Peyer's patch (tissue), 4 donors: Measurements from ENCODE around the gene TBC1D22B. TPM values are rescaled to one million over a fixed set of nuclear protein-coding genes. Genes with fewer than 3 reads are reported as not detected.

ENCODE experiments used
- DNase-seq, 3 donors: peaks; one replicate each; pipeline ENCODE4 v3.0.0-alpha.2; 2017 to 2019
- H3K27ac ChIP-seq, 4 donors: fragments of 200-600 bp; sonication (generic); one replicate each; pipeline ENCODE4 v1.5.1; 2016 to 2019
- H3K27me3 ChIP-seq, 2 donors: fragments of 200-600 bp; sonication (generic); one replicate each; pipeline ENCODE4 v1.5.1; 2019
- H3K36me3 ChIP-seq, 3 donors: fragments of 200-600 bp; sonication (generic); one replicate each; pipeline ENCODE4 v1.5.1; 2016 to 2019
- H3K4me1 ChIP-seq, 4 donors: fragments of 200-600 bp; sonication (generic); one replicate each; pipeline ENCODE4 v1.5.1; 2016 to 2019
- H3K4me3 ChIP-seq, 4 donors: fragments of 200-600 bp; sonication (generic); 1 replicate in 3 of 4; 2 replicates in 1 of 4; pipeline ENCODE4 v1.5.1; 2016 to 2019; ENCODE audit warnings: mild to moderate bottlenecking in 1 of 4
- H3K9me3 ChIP-seq, 4 donors: fragments of 200-600 bp; sonication (generic); one replicate each; pipeline ENCODE4 v1.5.1; 2016 to 2019; ENCODE audit warnings: mild to moderate bottlenecking in 1 of 4
- CTCF ChIP-seq, 6 experiments: fragments of 450-650 bp in 4 of 6; fragments of 200-600 bp in 2 of 6; sonication (generic) in 1 of 6; IDR thresholded peaks; one replicate each; pipeline ENCODE4 v1.5.1; 2017 to 2019; ENCODE audit warnings: antibody characterized with exemption in 6 of 6, mild to moderate bottlenecking in 3 of 6, moderate library complexity in 1 of 6
- POLR2A ChIP-seq, 2 donors: fragments of 450-650 bp; IDR thresholded peaks; one replicate each; pipeline ENCODE4 v1.5.1; 2017; ENCODE audit warnings: antibody characterized with exemption in 2 of 2, mild to moderate bottlenecking in 2 of 2, moderate library complexity in 2 of 2
- total RNA-seq, 4 donors: library from RNA; depleted of rRNA; stranded (reverse); fragments of >200 nt; gene quantifications; one replicate each; pipeline ENCODE4 v1.1.0, GENCODE V29; 2016

Gene TBC1D22B
- total RNA-seq, 4 donors from 2014 or later, result 12.4 to 23.3 (median 19.0) TPM

GRCh38 chr6:37368961-37369320 is 111.4 kb downstream of the TBC1D22B start:
- peaks cover 0 to 37% (median 0%) of the 10 kb centered on the region in 3 donors for H3K36me3 ChIP-seq
- H3K27me3 ChIP-seq, result no peaks in the 10 kb centered on the region
- no peak for DNase-seq
- H3K4me3 ChIP-seq, result no peak overlapping the region
- no peaks in the 10 kb centered on the region for H3K9me3 ChIP-seq
- TF ChIP-seq CTCF (IDR thresholded peaks at IDR 0.05), result no peak
- no peak for TF ChIP-seq POLR2A (IDR thresholded peaks at IDR 0.05)
- H3K4me1 ChIP-seq, result no peaks in the 10 kb centered on the region
- H3K27ac ChIP-seq, result no peak overlapping the region

- H3K27me3 ChIP-seq, result no peaks in the 10 kb centered on the region
- no peaks in the 10 kb centered on the region for H3K9me3 ChIP-seq
- H3K4me3 ChIP-seq, result no peak overlapping the region
- no peak for TF ChIP-seq CTCF (IDR thresholded peaks at IDR 0.05)
- no peak for TF ChIP-seq POLR2A (IDR thresholded peaks at IDR 0.05)
- no peak overlapping the region for H3K27ac ChIP-seq
- H3K4me1 ChIP-seq, result no peaks in the 10 kb centered on the region
- peaks cover 0 to 37% (median 0%) of the 10 kb centered on the region in 3 donors for H3K36me3 ChIP-seq
- no peak for DNase-seq
These were observed 112.0 kb downstream of the TBC1D22B start for GRCh38 chr6:37369321-37370201.

DNA sequence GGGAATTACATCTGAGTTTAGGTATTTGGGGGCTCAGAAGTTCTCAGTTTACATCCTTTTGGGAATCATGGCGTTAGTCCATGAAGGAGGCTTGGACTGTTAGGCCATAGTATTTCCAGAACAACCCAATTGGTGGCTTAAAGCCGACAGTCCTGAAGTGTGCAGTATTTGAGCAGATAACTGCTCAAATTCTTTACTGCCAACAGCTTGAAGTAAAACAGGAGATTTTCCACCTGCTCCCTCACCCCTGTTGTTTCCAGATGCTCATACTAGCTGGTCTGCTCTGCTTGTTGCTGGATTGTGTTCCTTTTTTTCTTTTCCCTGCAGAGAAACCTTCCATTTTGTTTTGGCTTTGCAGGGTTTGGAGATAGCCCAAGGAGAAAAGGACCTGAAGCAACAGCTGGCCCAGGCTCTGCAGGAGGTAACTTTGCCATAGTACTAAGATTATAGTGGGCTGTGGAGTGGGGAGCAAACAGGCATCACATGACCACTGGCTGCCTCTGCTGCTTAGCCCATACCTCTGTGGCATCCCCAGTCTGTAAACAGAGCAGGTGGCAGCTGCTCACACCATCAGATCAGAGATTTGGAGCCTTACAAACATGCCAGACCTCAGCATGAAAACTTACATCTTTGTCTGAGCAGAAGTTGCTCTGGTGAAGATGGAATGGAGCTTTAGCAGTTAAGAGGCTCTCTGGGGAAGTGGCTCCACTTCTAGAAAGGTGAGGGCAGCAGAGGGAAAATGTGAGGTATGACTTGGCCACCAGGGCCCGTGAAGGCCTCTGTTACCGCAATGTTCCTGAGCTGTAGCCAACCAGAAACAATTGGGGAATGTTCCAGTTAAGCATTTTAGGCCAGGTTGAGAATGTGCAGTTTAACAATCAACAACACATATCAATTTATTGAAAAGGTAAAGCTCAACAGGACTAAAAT is 113.8 kb downstream of the TBC1D22B start:
- Histone ChIP-seq H3K4me1 (no peaks in the 10 kb centered on the region), H3K4me3 (no peak overlapping the region), H3K27me3 (no peaks in the 10 kb centered on the region), H3K36me3 (peaks cover 0 to 55% (median 0%) of the 10 kb centered on the region in 3 donors), H3K27ac (no peak overlapping the region), H3K9me3 (no peaks in the 10 kb centered on the region)
- TF ChIP-seq CTCF (IDR thresholded peaks at IDR 0.05) (no peak), POLR2A (IDR thresholded peaks at IDR 0.05) (no peak)
- no peak for DNase-seq

DNA sequence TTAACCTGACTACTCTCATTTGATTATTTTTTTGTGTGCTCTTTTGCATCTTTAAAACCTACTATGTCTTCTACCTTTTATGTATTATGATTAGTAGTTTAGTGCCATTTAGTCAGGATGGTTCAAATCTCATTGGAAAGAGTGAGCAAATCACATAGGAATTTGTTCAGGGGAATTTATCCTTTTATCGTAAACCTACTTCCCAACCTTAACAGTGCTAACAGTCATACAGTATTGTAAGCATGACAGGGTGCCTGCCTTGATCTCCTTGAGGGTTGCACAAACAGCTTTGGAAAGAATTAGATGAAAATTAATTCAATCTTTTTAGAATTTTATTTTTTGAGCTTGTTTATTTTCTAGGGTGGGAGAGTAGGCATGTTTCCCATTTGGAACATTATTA is 114.5 kb downstream of the TBC1D22B start:
- no peak for DNase-seq
- H3K4me1 ChIP-seq, result no peaks in the 10 kb centered on the region
- no peaks in the 10 kb centered on the region for H3K9me3 ChIP-seq
- TF ChIP-seq POLR2A (IDR thresholded peaks at IDR 0.05) (no peak), CTCF (IDR thresholded peaks at IDR 0.05) (no peak)
- no peak overlapping the region for H3K4me3 ChIP-seq
- peaks cover 0 to 56% (median 0%) of the 10 kb centered on the region in 3 donors for H3K36me3 ChIP-seq
- no peaks in the 10 kb centered on the region for H3K27me3 ChIP-seq
- no peak overlapping the region for H3K27ac ChIP-seq

DNA sequence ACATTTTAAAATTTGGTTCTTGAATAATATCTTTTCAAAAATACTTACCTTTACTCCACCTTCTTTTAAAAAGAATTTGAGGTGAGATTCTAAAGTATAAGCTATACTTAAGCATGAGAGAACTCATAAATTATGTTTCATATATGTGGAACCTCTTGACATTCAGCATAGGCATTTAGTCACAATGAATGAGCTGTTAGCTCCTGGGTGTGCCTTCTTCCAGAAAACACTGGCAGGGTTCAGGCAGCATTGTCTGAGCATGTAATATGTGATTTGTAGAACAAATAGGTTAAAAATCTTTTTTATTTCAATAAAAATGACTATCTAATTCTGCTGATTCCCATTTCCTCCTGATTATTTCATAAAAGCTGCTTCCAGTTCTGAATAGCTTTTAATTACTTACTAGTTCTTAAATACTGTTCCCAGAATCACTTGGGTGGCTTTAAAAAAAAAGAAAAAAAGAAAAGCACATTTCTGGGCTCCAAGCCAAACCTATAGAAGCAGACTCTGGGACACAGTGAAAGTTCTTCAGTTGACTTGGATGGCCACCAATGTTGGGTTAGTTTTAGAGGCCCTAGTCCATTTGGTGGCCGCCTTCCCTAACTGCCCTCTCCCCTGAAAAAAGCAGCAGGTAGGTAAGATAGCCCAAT is 116.4 kb downstream of the TBC1D22B start:
- TF ChIP-seq CTCF (IDR thresholded peaks at IDR 0.05) (no peak), POLR2A (IDR thresholded peaks at IDR 0.05) (no peak)
- Histone ChIP-seq H3K36me3 (peaks cover 0 to 64% (median 0%) of the 10 kb centered on the region in 3 donors), H3K9me3 (no peaks in the 10 kb centered on the region), H3K27ac (no peak overlapping the region), H3K4me1 (no peaks in the 10 kb centered on the region), H3K4me3 (no peak overlapping the region), H3K27me3 (no peaks in the 10 kb centered on the region)
- no peak for DNase-seq
